Aorta (tissue), 5 donors: Measurements from ENCODE around the gene NPTX1. TPM values are rescaled to one million over a fixed set of nuclear protein-coding genes. Genes with fewer than 3 reads are reported as not detected.
"Not testable (repeated sequence)": the region's sequence is repeated elsewhere in the genome, so short reads cannot be mapped to it uniquely, and the experiment has no call there.

Source experiments
- ATAC-seq: fragments of 200-7000 bp; cut with Tn5 transposase; one replicate; pipeline ENCODE4 v1.9.1; 2022; ENCODE audit warnings: moderate library complexity; ENCODE audit not compliant: low FRiP score
- DNase-seq, 2 donors: peaks; one replicate each; pipeline ENCODE4 v3.0.0-alpha.2; 2020
- H3K27ac ChIP-seq, 2 donors: one replicate each; pipeline ENCODE4 v1.5.1; 2013; ENCODE audit warnings: low read length in 2 of 2, mild to moderate bottlenecking in 2 of 2, moderate library complexity in 2 of 2, control low read depth in 1 of 2, inconsistent platforms in 1 of 2, low read depth in 1 of 2
- H3K27me3 ChIP-seq, 2 donors: one replicate each; pipeline ENCODE4 v1.6.1; 2013; ENCODE audit warnings: control low read depth in 1 of 2, low read length in 1 of 2, mild to moderate bottlenecking in 1 of 2, moderate library complexity in 1 of 2; ENCODE audit not compliant: insufficient read depth in 2 of 2, control insufficient read depth in 1 of 2
- H3K36me3 ChIP-seq, 2 donors: one replicate each; pipeline ENCODE4 v1.6.1; 2013; ENCODE audit warnings: control low read depth in 1 of 2, low read length in 1 of 2, mild to moderate bottlenecking in 1 of 2; ENCODE audit not compliant: insufficient read depth in 2 of 2, control insufficient read depth in 1 of 2
- H3K4me1 ChIP-seq, 2 donors: one replicate each; pipeline ENCODE4 v1.6.1; 2013; ENCODE audit warnings: low read length in 2 of 2, control low read depth in 1 of 2, mild to moderate bottlenecking in 1 of 2, moderate library complexity in 1 of 2; ENCODE audit not compliant: insufficient read depth in 2 of 2, control insufficient read depth in 1 of 2
- H3K4me3 ChIP-seq, 2 donors: one replicate each; pipeline ENCODE4 v1.5.1; 2013; ENCODE audit warnings: low read length in 2 of 2, control low read depth in 1 of 2, mild to moderate bottlenecking in 1 of 2
- H3K9me3 ChIP-seq: one replicate; pipeline ENCODE4 v1.6.1; 2013; ENCODE audit warnings: mild to moderate bottlenecking, low read length; ENCODE audit not compliant: control insufficient read depth
- WGBS, 2 donors: extraction: QIAGEN DNeasy Blood & Tissue Kit; methylation state at CpG; one replicate each; pipeline ENCODE4 v1.1.7; 2013; 5-methylcytosine and 5-hydroxymethylcytosine counted together
- intact Hi-C, 2 donors: fragments of 100-400 bp; cut with DNase I; formaldehyde crosslinking; loops; one replicate each; pipeline versions ENCODE4 v1.14.2 to v1.15.0; 2022
- polyA plus RNA-seq, 2 donors: library from polyadenylated mRNA; stranded (reverse); fragments of 200-250 nt; gene quantifications; one replicate each; pipeline ENCODE4 v1.2.3, GENCODE V29; 2013
- total RNA-seq, 2 donors: library from RNA; stranded (reverse); fragmentation: NEBNext Ultra II Directional; extraction: Animal tissue kit (Norgen Biotek cat#: 25700); gene quantifications; one replicate each; pipeline ENCODE4 v1.2.1, GENCODE V29; 2021
- donor health status: healthy with polysubstance abuse.
- donor health status: Bipolar disorder and iron deficiency.
- donor health status: DM: no; HTN: no; CAD: no.
- donor health status: DM: no; HTN: no; CAD: no.
- donor health status: DM: yes; HTN: yes; CAD: no.

The NPTX1 gene
- total and polyA plus RNA-seq, 4 donors, result 0.13 to 1.6 (median 0.45) TPM; not detected in 1

GRCh38 chr17:80507177-80507576 lies 30.8 kb upstream of the NPTX1 start:
- H3K27ac ChIP-seq, H3K27me3 ChIP-seq, intact Hi-C loops, ATAC-seq, DNase-seq, H3K9me3 ChIP-seq, H3K4me1 ChIP-seq, H3K4me3 ChIP-seq, H3K36me3 ChIP-seq: not testable (repeated sequence)
- WGBS, 2 donors, result 47 to 56% methylated on average over 4 of the region's 4 CpGs

- intact Hi-C loops, result no loop called here
- no peaks in the 10 kb centered on the region for H3K36me3 ChIP-seq
- H3K4me1 ChIP-seq, result no peaks in the 10 kb centered on the region
- H3K4me3 ChIP-seq, result no peak overlapping the region
- H3K27me3 ChIP-seq, result no peaks in the 10 kb centered on the region
- ATAC-seq, result no peak
- WGBS, 2 donors, result 20 to 22% methylated on average over 8 of the region's 8 CpGs
- H3K9me3 ChIP-seq, result no peaks in the 10 kb centered on the region
- no peak overlapping the region for H3K27ac ChIP-seq
- no peak for DNase-seq
Observed at GRCh38 chr17:80504686-80505413, 28.4 kb upstream of the NPTX1 start.

GRCh38 chr17:80503921-80504320 lies 27.5 kb upstream of the NPTX1 start:
- no peaks in the 10 kb centered on the region for H3K36me3 ChIP-seq
- H3K4me3 ChIP-seq, result no peak overlapping the region
- no peaks in the 10 kb centered on the region for H3K4me1 ChIP-seq
- DNase-seq, result no peak
- H3K27me3 ChIP-seq, result no peaks in the 10 kb centered on the region
- ATAC-seq, result no peak
- no peak overlapping the region for H3K27ac ChIP-seq
- intact Hi-C loops, result no loop called here
- no peaks in the 10 kb centered on the region for H3K9me3 ChIP-seq

GRCh38 chr17:80503031-80503430 lies 26.6 kb upstream of the NPTX1 start:
- no peak overlapping the region for H3K4me3 ChIP-seq
- WGBS, 2 donors, result 80 to 81% methylated on average over 2 of the region's 2 CpGs
- H3K27ac ChIP-seq, result no peak overlapping the region
- no peaks in the 10 kb centered on the region for H3K27me3 ChIP-seq
- H3K9me3 ChIP-seq, result no peaks in the 10 kb centered on the region
- H3K4me1 ChIP-seq, result no peaks in the 10 kb centered on the region
- H3K36me3 ChIP-seq, result no peaks in the 10 kb centered on the region
- ATAC-seq (no peak), DNase-seq (no peak)
- intact Hi-C loops, result no loop called here

- no peaks in the 10 kb centered on the region for H3K27me3 ChIP-seq
- no peaks in the 10 kb centered on the region for H3K4me1 ChIP-seq
- no peaks in the 10 kb centered on the region for H3K9me3 ChIP-seq
- no peak for DNase-seq
- no peaks in the 10 kb centered on the region for H3K36me3 ChIP-seq
- intact Hi-C loops, result no loop called here
- WGBS, 2 donors, result 86 to 89% methylated on average over 5 of the region's 5 CpGs
- H3K27ac ChIP-seq, result no peak overlapping the region
- H3K4me3 ChIP-seq, result no peak overlapping the region
- no peak for ATAC-seq
Observed at GRCh38 chr17:80502578-80502877, 26.1 kb upstream of the NPTX1 start.

GRCh38 chr17:80501741-80502577 lies 25.6 kb upstream of the NPTX1 start:
- intact Hi-C loops, result no loop called here
- no peak overlapping the region for H3K27ac ChIP-seq
- H3K4me3 ChIP-seq, result no peak overlapping the region

GRCh38 chr17:80499961-80500665 lies 23.7 kb upstream of the NPTX1 start:
- H3K36me3 ChIP-seq, result no peaks in the 10 kb centered on the region
- no peaks in the 10 kb centered on the region for H3K27me3 ChIP-seq
- intact Hi-C loops, result no loop called here
- H3K9me3 ChIP-seq, result no peaks in the 10 kb centered on the region
- ATAC-seq, result no peak
- WGBS, 2 donors, result 61 to 63% methylated on average over 21 to 22 of the region's 22 CpGs
- DNase-seq, result no peak
- H3K4me3 ChIP-seq, result no peak overlapping the region
- H3K27ac ChIP-seq, result no peak overlapping the region
- H3K4me1 ChIP-seq, result no peaks in the 10 kb centered on the region

More at GRCh38 chr17:80501741-80502577, 25.6 kb upstream of the NPTX1 start:
- no peaks in the 10 kb centered on the region for H3K4me1 ChIP-seq
- no peak for DNase-seq
- H3K9me3 ChIP-seq, result no peaks in the 10 kb centered on the region
- ATAC-seq, result no peak
- WGBS, 2 donors, result 70 to 73% methylated on average over 24 of the region's 24 CpGs
- H3K27me3 ChIP-seq, result no peaks in the 10 kb centered on the region
- H3K36me3 ChIP-seq, result no peaks in the 10 kb centered on the region

GRCh38 chr17:80499560-80499959 lies 23.2 kb upstream of the NPTX1 start:
- no peak for ATAC-seq
- no peak overlapping the region for H3K27ac ChIP-seq
- 90 to 94% methylated on average over 8 to 9 of the region's 9 CpGs for WGBS, 2 donors

More at GRCh38 chr17:80499560-80499959, 23.2 kb upstream of the NPTX1 start:
- H3K4me3 ChIP-seq, result no peak overlapping the region
- intact Hi-C loops, result no loop called here
- no peak for DNase-seq
- H3K27me3 ChIP-seq, result no peaks in the 10 kb centered on the region
- no peaks in the 10 kb centered on the region for H3K9me3 ChIP-seq
- H3K36me3 ChIP-seq, result no peaks in the 10 kb centered on the region
- no peaks in the 10 kb centered on the region for H3K4me1 ChIP-seq
